ENCODE measurements around the gene SUSD1.

- TF ChIP-seq CTCF (IDR thresholded peaks at IDR 0.05) (no peak), POLR2AphosphoS5 (IDR thresholded peaks at IDR 0.05; ENCODE audit: low read depth, low read length) (no peak), REST (IDR thresholded peaks at IDR 0.05; ENCODE audit: insufficient read depth in 1 of 2, low read depth in 2 of 2, low read length in 1 of 2) (no peak)
Observed at GRCh38 chr9:112034216-112034611, 140.9 kb downstream of the SUSD1 start.
